GM19099 (cell line): Measurements from ENCODE around the gene DNER.

Source experiments
- POLR2A ChIP-seq: IDR thresholded peaks from 3 replicates; pipeline ENCODE4 v1.6.1; 2011; ENCODE audit warnings: low read depth; ENCODE audit not compliant: insufficient read length; ENCODE audit errors: extremely low read depth

The DNER gene

DNA sequence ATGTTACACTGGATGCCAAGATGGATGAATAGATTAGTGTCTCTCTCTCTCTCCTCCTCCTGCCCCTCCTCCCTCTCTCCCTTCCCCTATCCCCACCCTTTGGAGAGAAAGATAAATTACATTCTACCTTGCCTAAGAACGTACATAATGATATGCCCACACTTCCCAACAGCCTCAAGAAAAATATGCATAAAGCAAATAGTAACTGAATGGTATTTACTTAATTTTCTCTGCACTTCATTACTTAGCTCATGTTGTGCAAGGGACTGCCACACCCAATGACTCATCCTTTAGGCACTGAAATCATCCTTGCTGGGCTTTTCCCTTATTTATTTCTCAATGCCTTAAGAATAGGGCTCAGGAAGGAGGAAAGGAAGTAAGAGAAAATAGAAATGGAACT is 306.0 kb downstream of the DNER start:
- TF ChIP-seq POLR2A, result no peak

DNA sequence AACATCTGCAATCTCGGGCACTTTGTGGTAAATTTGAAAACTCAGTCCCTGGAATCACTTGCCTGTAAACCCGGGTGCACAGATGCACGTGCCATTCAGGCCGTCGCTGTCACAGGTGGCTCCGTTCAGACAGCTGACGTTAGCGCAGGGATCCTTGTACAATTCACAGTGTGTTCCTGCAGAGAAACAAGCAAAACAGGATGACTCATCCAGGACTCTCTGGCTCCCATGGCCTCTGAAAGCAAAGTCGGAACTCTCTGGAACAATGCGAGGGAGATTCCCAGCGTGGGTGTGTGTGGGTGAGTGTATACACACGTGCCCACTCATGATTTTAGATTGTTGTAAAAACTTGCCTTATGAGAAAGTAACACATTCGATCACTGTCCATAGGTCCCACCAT is 307.2 kb downstream of the DNER start:
- TF ChIP-seq POLR2A, result no peak

DNA sequence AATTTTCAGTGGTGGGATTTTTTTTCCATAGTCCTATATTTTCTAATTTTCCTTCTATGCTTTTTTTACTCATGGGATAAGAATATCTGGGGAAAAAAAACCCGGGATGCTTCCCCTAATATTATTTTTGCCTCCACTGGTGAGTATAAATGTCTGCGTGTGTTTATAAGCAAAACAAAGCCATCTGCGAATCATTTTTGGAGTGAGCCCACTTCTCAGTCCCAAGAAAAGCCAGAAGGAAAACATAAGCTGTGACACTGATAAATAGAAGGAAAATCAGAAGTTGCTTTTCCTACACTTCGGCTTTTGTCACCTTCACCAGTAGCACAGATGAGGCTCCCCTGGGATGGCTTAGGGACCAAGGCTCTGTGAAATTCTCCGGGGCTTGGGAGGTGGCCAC is 308.6 kb downstream of the DNER start:
- no peak for TF ChIP-seq POLR2A

DNA sequence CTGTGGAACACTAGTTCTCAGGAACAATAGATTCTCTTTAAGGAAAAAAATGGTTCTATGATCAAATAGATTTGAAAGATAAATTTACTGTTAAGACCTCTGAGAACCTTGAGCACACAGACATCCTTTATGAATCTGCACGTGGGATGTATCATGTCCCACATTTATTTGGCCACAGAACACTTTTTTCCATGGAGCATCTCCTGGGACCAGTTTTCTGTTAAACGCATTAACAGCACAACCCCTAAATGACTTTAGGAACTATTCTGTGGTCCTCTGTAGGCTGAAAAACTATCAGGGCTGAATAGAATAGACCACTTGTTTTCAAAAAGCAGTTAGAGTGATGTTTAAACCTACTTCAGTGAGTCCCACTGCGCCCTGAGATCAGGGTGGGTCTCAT is 311.1 kb downstream of the DNER start:
- TF ChIP-seq POLR2A, result no peak

DNA sequence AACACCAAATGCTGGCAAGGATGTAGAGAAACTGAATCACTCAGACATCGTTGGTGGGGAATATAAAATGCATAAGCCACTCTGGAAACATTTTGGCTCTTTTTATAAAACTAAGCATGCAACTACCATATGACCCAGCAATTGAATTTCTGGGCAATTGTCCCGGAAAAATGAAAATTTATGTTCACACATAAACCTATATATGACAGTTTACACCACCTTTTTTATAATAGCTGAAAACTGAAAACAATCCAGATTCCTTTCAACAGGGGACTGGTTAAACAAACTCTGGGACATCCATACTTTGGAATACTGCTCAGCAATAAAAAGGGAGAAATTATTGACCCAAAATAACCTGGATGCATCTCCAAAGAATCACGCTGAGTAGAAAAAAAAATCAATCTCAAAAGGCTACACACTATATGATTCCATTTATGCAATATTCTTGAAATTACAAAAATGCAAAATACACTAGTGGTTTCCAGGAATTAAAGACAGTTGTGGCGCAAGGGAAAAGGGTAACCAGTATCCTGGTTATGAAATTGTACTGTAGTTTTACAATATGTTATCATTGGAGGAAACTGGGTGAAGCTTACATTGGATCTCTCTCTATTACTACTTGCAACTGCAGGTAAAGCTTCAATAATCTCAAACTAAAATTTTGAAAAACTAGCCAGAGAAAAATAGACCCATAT is 313.0 kb downstream of the DNER start:
- TF ChIP-seq POLR2A, result no peak

DNA sequence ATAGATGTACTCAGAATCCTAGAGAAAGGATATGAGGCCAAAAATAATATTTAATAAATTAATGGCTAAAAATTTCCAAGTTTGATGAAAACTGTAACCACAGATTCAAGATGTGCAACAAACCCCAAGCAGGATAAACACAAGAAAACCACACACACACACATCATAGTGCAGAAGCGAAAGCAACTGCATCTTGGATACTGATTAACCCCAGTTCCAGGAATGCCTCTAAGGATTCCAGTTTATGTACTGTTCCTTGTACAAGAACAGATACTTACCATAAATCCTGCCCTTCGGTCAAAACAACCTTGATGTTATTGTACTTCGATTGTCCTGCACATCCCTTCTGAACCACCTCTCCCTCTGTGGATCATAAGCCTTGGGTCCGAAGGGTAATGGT is 320.4 kb downstream of the DNER start:
- TF ChIP-seq POLR2A, result no peak

DNA sequence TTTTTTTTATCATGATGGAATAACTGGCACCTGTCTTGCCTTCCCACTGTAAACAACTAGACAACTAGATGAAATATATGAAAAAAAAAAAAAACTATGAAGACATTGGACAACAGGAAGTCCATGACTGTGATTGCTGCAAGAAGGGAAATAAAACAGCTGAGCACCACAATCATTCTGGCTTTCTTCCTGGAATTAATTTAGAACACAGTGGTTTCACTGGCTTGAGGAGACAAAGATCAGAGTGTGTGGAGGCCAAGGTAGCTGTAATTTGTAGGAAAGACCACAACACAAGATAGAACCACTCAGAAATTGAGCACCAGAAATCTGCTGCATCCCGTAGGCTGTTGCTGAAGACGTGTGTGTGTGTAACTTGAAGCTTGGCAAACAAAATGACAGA is 322.2 kb downstream of the DNER start:
- TF ChIP-seq POLR2A, result no peak

DNA sequence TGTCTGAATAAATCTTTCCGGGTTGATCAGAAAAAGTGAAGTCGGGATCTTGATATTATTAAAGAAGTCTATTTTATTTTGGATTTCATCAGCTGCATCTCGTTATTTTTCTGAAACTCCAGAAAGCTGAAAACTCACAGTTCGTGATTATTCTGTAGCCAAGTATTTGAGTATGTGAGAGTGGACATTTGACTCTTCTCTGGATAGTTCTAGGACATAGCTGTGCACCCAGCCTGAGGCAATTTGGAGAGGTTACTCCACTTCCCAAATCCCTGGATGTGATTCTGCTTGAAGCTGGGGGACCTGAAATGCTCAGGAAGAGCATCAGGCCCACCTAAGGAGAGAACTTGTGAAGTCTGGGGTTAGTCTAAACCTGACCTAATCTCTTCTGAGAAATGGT is 325.6 kb downstream of the DNER start:
- no peak for TF ChIP-seq POLR2A

DNA sequence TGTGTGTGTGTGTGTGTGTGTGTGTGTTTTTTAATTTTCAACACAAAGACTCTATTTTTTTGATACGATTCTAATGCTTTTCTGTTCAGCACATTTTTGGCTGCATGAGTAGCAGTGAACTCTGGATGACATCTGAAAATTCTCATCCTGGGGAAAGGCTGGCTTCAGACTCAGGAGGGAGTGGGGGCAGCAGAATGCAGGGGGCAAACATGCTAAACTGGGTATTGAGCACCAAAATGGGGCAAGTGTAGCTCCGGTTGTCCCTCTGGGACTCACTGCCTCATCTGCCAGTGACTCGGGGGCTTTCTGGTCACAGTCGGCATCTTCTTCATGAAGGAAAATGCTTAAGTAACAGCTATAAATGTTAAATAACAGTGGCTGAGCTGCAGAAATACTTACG is 326.5 kb downstream of the DNER start:
- TF ChIP-seq POLR2A, result no peak

DNA sequence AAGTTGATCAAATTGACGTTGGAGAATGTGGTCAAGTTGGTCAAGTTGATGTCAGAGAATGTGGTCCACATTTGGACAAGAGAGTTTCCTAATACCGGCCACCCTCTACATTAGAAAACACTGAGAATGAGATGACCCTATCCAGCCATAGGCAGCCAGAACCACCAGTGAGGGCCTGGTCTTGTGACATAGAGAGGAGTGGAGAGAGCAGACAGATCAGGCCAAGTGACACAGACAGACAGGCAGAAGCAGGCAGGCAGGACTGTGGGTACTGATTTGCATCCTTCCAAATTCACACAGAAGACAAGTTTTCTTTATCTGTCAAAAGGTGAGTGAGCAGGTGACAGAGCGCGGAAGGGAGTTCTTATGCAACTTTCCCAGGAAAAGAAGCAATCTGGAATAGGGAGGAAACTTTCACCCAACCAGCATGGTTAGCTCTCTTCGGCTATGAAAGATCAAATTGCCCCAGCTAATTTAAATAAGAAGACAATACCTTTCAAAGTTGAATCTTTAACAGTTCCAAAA is 334.2 kb downstream of the DNER start:
- TF ChIP-seq POLR2A, result no peak

DNA sequence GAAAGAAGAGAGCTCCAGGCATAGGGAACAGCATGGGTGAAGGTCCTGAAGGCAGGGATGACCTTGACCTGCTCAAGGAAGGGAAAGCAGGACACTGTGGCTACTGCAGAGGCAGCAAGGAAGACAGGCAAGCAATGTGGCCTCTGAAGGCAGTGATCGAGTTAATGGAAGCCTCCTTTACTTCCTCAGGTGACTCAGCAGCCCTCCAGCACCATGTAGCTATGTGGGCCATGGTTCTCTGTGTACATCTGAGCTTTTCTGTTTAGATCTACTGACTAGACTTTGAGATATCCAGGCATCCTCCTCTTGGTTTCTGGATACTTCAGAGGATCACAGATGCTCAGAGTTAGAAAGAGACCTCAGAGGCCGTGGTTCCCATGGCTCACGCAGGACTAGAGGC is 336.0 kb downstream of the DNER start:
- no peak for TF ChIP-seq POLR2A

DNA sequence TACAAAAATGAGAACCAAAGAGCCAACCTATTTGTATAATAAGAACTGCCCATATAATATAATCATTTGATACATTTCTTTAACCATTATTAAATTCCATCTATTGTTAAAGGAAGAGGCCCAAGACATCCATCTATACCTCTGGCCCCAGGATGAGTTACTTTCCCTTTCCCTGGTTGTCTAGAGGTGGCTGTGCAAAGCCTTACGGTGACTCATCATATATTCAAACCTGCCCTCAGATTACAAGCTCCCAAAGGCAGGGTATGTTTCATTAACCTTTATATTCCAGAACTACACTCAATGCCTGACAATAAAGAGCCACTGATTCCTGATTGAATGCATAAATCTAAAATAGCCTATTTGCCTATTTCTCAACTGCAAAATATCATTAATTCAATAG is 337.5 kb downstream of the DNER start:
- no peak for TF ChIP-seq POLR2A

DNA sequence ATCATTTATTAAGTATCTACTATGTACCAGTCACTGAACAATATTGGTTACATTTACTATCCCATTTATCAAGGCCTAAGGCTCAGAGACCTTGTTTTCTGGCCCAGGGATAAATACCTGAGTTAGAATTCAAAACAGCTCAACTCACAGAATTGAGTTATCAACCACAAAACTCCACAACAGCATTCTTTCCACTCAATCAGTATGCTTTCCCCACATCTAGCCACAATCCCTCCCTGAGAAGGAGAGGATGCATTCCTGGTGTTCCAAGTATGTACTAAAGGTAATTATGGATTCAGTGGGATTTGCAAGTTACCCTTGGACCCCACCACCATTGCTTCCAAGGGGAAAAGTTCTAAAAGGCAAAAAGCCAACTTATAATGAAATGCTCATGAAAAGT is 339.1 kb downstream of the DNER start:
- no peak for TF ChIP-seq POLR2A

DNA sequence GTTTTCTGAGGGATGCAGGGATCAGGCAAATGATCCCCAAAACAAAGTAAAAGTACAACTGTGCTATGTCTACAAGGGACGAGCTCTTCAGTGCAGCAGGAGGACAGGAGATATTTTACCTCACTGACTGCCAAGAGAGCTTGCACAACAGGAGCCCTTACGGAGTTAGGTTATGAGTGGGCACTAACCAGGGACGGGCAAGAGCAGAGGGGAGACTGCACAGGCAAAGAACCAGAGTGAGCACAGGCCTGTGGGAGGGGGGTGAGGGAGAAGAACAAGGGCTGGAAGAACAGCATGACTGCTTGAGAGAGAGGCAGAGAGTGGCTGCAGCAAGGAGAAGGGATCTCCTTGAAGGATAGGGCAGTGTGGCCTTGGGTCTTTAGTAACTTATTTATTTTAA is 342.1 kb downstream of the DNER start:
- no peak for TF ChIP-seq POLR2A

DNA sequence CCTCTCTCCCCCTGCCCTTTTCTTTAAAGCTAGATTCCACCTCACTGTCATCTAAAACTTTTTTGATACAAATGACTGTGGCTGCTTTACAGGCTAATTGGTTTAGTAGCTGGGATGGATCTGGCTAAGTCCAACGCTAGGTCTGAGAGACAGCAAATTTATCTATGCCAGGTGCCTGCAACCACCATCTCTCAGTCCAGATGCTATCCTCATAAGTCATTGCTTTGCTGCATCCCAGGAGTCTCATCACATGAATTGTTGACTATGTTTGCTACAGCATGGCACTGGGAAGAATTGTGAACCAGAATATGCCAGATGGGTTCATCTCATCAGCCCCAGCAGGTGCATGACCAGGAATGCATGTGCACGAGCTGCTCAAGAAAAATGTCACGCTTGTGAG is 343.3 kb downstream of the DNER start:
- no peak for TF ChIP-seq POLR2A

DNA sequence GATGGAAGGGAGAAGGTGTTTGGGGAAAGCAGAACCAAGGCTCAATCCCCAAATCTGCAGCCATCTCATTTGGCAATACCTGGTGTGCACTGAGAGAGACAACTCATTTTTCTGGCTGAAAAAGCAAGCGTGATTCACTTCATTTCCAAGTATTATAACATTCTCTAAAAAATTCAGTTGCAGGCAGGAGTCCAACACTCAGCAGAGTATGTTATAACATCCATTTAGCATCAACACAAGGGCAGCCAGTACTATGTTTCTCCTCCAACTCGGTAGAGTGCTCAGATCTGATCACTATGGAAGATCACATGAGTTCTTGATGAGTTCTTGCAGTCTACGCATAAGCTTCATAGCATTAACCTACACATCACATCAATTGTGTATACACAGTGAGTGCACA is 343.8 kb downstream of the DNER start:
- no peak for TF ChIP-seq POLR2A

DNA sequence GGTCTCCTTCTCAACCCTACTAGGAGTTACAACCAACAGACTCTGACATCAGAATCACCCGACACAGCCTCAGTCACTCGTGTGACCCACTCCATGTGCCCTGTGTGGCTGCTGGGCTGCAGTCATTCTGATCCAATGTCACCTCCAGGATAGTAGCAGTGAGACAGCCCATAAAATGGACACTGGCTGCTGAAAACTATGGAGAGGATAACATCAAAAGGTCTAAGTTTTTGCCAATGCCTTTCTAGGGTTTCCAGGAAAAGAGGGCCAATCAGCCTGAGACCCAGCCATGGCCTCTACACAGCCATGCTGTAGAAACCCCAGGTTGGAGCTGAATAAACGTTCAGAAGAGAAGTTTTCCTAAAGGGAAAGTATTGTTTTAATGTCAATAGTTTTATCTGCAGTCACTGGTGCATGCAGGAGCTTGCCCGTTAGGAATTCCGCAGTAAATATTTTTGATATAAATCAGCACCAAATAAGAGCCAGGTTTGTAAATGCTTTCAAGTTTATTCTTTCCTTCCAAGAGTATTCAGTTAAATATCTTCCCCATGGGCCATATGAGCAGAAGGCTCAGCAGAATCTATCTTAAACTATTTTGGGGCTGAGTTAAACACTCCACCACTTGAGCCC is 351.1 kb downstream of the DNER start:
- TF ChIP-seq POLR2A, result no peak

DNA sequence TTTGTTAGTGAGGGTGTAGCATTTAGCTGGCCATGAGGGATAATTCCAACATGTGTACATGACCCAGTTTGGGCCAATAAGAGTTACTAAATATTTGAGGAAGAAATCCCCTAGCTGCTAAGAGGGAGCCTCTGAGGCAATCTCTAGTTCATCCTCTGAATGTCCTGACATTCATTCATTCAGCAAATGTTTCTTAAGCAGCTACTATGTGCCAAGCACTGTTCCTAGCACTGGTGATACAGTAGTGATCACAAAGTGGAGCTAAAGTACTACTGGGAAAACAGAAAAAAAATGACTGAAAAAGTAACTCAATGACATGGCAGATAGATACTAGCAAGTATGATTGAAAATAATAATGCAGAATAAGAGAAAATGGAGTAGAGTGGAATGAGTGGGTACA is 363.5 kb downstream of the DNER start:
- TF ChIP-seq POLR2A, result no peak
